ENCODE results near the gene WHRN. TPM values are rescaled to one million over a fixed set of nuclear protein-coding genes. Genes with fewer than 3 reads are reported as not detected.

Gene WHRN
- total and polyA plus RNA-seq, 5 donors, result 7.8 to 20.3 (median 13.2) TPM

DNA sequence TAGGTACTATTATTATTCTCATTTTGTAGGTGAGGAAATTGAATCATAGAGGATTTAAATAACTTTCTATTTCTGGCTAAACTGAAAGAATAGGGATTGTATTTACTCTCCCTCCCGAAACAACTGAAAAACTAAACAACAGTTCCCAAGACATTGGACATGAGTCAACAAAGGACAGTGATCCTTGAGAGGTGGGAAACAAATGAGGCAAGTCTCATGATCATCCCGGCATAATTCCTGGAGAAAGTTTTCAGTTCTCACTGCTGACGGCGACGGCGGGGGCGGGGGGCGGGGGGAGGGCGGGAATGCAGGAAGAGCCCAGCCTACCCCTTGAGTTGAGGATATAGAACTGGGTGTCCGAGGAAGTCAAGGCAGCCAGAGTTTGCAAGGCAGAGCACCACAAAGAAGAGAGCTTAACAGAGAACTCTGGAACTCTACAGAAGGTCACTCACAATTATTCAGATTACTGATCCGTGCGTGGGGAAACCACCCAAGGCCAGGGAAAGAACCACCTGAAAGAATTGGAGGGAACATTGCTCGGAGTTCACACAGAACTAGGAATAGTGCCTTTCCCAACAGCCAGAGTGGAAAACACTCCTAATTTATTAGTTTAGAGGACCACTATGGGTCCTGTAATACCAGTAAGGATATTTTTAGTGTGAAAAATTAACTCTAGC lies 27.4 kb upstream of the WHRN start:
- no peaks in the 10 kb centered on the region for H3K27me3 ChIP-seq (ENCODE audit: control insufficient read depth, insufficient read depth)
- ATAC-seq (no peak), DNase-seq (no peak)
- no peaks in the 10 kb centered on the region for H3K9me3 ChIP-seq (ENCODE audit: control insufficient read depth, low read length)
- H3K27ac ChIP-seq (ENCODE audit: low read length), result no peak overlapping the region
- no peaks in the 10 kb centered on the region for H3K4me1 ChIP-seq (ENCODE audit: control insufficient read depth, insufficient read depth, low read length)
- intact Hi-C loops (cut with DNase I), result no loop called here
- 27% methylated on average over 13 of the region's 13 CpGs for WGBS
- H3K4me3 ChIP-seq (ENCODE audit: low read length), result peak overlapping the region; percentile 29

GRCh38 chr9:114529285-114529684 lies 24.0 kb upstream of the WHRN start:
- H3K27ac ChIP-seq (ENCODE audit: low read length), result no peak overlapping the region
- no peak overlapping the region for H3K4me3 ChIP-seq (ENCODE audit: low read length)
- H3K4me1 ChIP-seq (ENCODE audit: control insufficient read depth, insufficient read depth, low read length), result no peaks in the 10 kb centered on the region
- 89% methylated on average over 6 of the region's 6 CpGs for WGBS
- no peak for DNase-seq
- no peaks in the 10 kb centered on the region for H3K27me3 ChIP-seq (ENCODE audit: control insufficient read depth, insufficient read depth)
- intact Hi-C loops (cut with DNase I), result no loop called here
- no peaks in the 10 kb centered on the region for H3K9me3 ChIP-seq (ENCODE audit: control insufficient read depth, low read length)
- ATAC-seq, result no peak

GRCh38 chr9:114526807-114527206 lies 21.5 kb upstream of the WHRN start:
- Histone ChIP-seq H3K27ac (ENCODE audit: low read length) (no peak overlapping the region), H3K4me1 (ENCODE audit: control insufficient read depth, insufficient read depth, low read length) (no peaks in the 10 kb centered on the region), H3K27me3 (ENCODE audit: control insufficient read depth, insufficient read depth) (peaks cover 3% of the 10 kb centered on the region), H3K9me3 (ENCODE audit: control insufficient read depth, low read length) (no peaks in the 10 kb centered on the region), H3K4me3 (ENCODE audit: low read length) (no peak overlapping the region)
- intact Hi-C loops (cut with DNase I), result no loop called here
- DNase-seq (no peak), ATAC-seq (no peak)
- WGBS, result 61% methylated on average over 2 of the region's 2 CpGs

DNA sequence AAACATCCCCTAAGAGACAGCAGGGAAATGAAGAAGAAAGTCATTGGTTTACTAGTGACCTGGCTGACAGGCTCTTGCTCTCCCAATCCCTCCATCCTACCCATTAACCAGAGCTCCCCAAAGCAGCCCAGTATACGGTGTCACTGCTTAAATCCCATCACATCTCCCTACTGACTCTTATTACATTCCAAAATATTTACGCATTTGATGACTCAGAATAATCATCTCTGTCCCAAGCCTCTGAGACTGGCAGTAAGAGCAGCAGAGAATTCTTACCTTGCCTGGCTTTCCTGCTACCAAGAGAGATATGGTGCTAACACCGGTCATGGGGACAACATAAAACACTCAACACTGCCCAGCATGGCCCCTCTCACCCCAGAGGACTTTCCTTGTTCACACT lies 20.2 kb upstream of the WHRN start:
- H3K27ac ChIP-seq (ENCODE audit: low read length), result no peak overlapping the region

DNA sequence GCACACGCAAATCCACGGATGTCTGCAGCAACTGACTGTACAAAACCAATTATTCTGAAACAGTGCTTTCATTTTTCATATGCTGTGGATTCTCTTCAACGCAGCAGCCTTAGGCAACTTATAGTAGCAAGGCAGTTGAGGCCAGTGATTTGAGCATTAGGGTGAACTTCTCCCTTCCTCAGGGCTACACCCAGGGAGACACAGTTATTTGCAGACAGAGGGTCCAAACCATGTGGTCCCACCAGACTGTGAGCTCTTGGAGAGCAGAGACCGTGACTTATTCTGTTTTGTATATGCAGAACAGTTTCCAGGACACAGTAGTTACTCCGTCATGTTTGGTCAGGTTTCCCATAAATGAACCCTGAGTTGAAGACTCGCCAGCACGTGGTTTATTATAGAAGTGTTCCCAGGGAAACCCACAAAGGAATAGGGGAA lies 19.0 kb upstream of the WHRN start:
- no peak overlapping the region for H3K27ac ChIP-seq (ENCODE audit: low read length)
- no peaks in the 10 kb centered on the region for H3K4me1 ChIP-seq (ENCODE audit: control insufficient read depth, insufficient read depth, low read length)
- DNase-seq, result no peak
- ATAC-seq, result no peak
- WGBS, result 69% methylated on average over 7 of the region's 7 CpGs
- H3K4me3 ChIP-seq (ENCODE audit: low read length), result no peak overlapping the region
- intact Hi-C loops (cut with DNase I), result no loop called here
- peaks cover 3% of the 10 kb centered on the region for H3K27me3 ChIP-seq (ENCODE audit: control insufficient read depth, insufficient read depth)
- H3K9me3 ChIP-seq (ENCODE audit: control insufficient read depth, low read length), result no peaks in the 10 kb centered on the region

More for the DNA sequence above, 20.2 kb upstream of the WHRN start:
- no peaks in the 10 kb centered on the region for H3K4me1 ChIP-seq (ENCODE audit: control insufficient read depth, insufficient read depth, low read length)
- ATAC-seq, result no peak
- no peak for DNase-seq
- intact Hi-C loops (cut with DNase I), result no loop called here
- no peaks in the 10 kb centered on the region for H3K9me3 ChIP-seq (ENCODE audit: control insufficient read depth, low read length)
- 77% methylated on average over 3 of the region's 3 CpGs for WGBS
- H3K4me3 ChIP-seq (ENCODE audit: low read length), result no peak overlapping the region
- H3K27me3 ChIP-seq (ENCODE audit: control insufficient read depth, insufficient read depth), result peaks cover 3% of the 10 kb centered on the region

- Histone ChIP-seq H3K4me3 (ENCODE audit: low read length) (no peak overlapping the region), H3K27me3 (ENCODE audit: control insufficient read depth, insufficient read depth) (peaks cover 3% of the 10 kb centered on the region), H3K27ac (ENCODE audit: low read length) (no peak overlapping the region), H3K4me1 (ENCODE audit: control insufficient read depth, insufficient read depth, low read length) (no peaks in the 10 kb centered on the region), H3K9me3 (ENCODE audit: control insufficient read depth, low read length) (no peaks in the 10 kb centered on the region)
- DNase-seq (no peak), ATAC-seq (no peak)
- intact Hi-C loops (cut with DNase I), result no loop called here
- 90% methylated on average over 3 of the region's 3 CpGs for WGBS
Observed at GRCh38 chr9:114522847-114523246, 17.6 kb upstream of the WHRN start.

GRCh38 chr9:114522286-114522685 lies 17.0 kb upstream of the WHRN start:
- H3K9me3 ChIP-seq (ENCODE audit: control insufficient read depth, low read length), result no peaks in the 10 kb centered on the region
- 30% methylated on average over 2 of the region's 2 CpGs for WGBS
- peaks cover 3% of the 10 kb centered on the region for H3K27me3 ChIP-seq (ENCODE audit: control insufficient read depth, insufficient read depth)
- no peak overlapping the region for H3K27ac ChIP-seq (ENCODE audit: low read length)
- no peak for DNase-seq
- no peak for ATAC-seq
- H3K4me3 ChIP-seq (ENCODE audit: low read length), result no peak overlapping the region
- intact Hi-C loops (cut with DNase I), result no loop called here
- H3K4me1 ChIP-seq (ENCODE audit: control insufficient read depth, insufficient read depth, low read length), result no peaks in the 10 kb centered on the region

GRCh38 chr9:114521846-114522245 lies 16.6 kb upstream of the WHRN start:
- no peaks in the 10 kb centered on the region for H3K4me1 ChIP-seq (ENCODE audit: control insufficient read depth, insufficient read depth, low read length)
- no peaks in the 10 kb centered on the region for H3K9me3 ChIP-seq (ENCODE audit: control insufficient read depth, low read length)
- H3K27ac ChIP-seq (ENCODE audit: low read length), result no peak overlapping the region
- intact Hi-C loops (cut with DNase I), result no loop called here
- H3K27me3 ChIP-seq (ENCODE audit: control insufficient read depth, insufficient read depth), result peaks cover 3% of the 10 kb centered on the region
- H3K4me3 ChIP-seq (ENCODE audit: low read length), result no peak overlapping the region
- DNase-seq, result no peak
- ATAC-seq, result no peak

DNA sequence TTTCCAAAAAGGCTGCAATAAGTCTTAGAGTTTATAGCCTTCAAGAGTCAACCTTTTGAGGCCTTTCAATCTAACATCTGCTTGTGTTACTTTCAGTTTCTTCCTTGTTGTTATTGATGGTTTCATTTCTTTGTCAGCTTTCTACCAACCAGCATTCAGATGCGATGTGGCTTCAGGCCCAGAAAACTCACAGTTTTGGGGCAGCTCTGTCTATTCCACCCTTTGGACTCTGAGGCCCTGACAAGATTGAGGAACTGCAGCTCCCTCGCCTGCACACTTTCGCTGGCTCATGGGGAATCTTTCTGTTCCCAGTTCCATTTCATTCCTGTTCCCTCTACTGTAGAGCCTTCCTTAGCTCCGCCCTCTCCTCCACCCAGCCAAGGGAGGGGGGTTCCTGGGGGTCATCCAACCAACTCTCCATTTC lies 13.3 kb upstream of the WHRN start:
- DNase-seq, result no peak
- intact Hi-C loops (cut with DNase I), result no loop called here
- H3K4me3 ChIP-seq (ENCODE audit: low read length), result no peak overlapping the region
- no peak for ATAC-seq
- H3K4me1 ChIP-seq (ENCODE audit: control insufficient read depth, insufficient read depth, low read length), result no peaks in the 10 kb centered on the region
- WGBS, result 76% methylated on average over 4 of the region's 4 CpGs
- no peaks in the 10 kb centered on the region for H3K9me3 ChIP-seq (ENCODE audit: control insufficient read depth, low read length)
- H3K27me3 ChIP-seq (ENCODE audit: control insufficient read depth, insufficient read depth), result no peaks in the 10 kb centered on the region
- no peak overlapping the region for H3K27ac ChIP-seq (ENCODE audit: low read length)

DNA sequence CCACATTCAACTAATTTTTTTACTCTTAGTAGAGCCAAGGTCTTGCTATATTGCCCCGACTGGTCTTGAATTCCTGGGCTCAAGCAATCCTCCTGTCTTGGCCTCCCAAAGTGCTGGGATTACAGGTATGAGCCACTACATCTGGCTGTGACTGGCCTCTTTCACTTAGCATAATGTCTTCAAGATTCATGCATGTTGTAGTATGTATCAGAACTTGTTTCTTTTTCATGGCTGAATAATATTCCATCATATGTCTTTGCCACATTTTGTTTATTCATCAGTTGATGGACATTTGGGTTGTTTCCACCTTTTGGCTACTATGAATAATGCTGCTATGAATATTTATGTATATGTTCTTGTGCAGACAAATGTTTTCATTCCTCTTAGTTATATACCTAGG lies 12.8 kb upstream of the WHRN start:
- Histone ChIP-seq H3K4me3 (ENCODE audit: low read length) (no peak overlapping the region), H3K27ac (ENCODE audit: low read length) (no peak overlapping the region), H3K27me3 (ENCODE audit: control insufficient read depth, insufficient read depth) (no peaks in the 10 kb centered on the region), H3K9me3 (ENCODE audit: control insufficient read depth, low read length) (no peaks in the 10 kb centered on the region), H3K4me1 (ENCODE audit: control insufficient read depth, insufficient read depth, low read length) (no peaks in the 10 kb centered on the region)
- DNase-seq, result no peak
- no peak for ATAC-seq
- intact Hi-C loops (cut with DNase I), result no loop called here
- WGBS, result 96% methylated on average over 1 of the region's 1 CpG

DNA sequence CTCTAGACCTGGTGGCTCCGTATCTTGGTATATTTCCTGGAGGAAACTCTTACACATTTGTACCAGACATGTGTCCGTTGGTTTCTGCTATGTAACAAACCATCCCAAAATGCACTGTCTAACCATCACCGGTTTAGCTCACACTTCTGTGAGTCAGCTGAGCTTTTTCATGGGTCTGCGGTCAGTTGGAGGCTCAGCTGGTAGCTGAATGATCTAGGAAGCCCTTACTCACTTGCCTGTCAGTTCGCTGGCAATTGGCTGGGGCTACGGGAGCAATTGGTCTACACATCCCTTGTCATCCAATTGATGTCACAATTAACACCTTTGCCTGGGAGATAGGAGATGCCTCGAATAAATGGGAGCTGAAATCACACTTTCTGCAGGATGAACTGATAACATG lies 11.6 kb upstream of the WHRN start:
- intact Hi-C loops (cut with DNase I), result no loop called here
- H3K4me1 ChIP-seq (ENCODE audit: control insufficient read depth, insufficient read depth, low read length), result no peaks in the 10 kb centered on the region
- no peak for DNase-seq
- WGBS, result 55% methylated on average over 7 of the region's 7 CpGs
- H3K27ac ChIP-seq (ENCODE audit: low read length), result no peak overlapping the region
- no peak for ATAC-seq
- H3K9me3 ChIP-seq (ENCODE audit: control insufficient read depth, low read length), result no peaks in the 10 kb centered on the region
- no peaks in the 10 kb centered on the region for H3K27me3 ChIP-seq (ENCODE audit: control insufficient read depth, insufficient read depth)
- H3K4me3 ChIP-seq (ENCODE audit: low read length), result no peak overlapping the region

- H3K27ac ChIP-seq (ENCODE audit: low read length), result no peak overlapping the region
- ATAC-seq, result no peak
- DNase-seq, result no peak
- WGBS, result 52% methylated on average over 3 of the region's 3 CpGs
- H3K9me3 ChIP-seq (ENCODE audit: control insufficient read depth, low read length), result no peaks in the 10 kb centered on the region
- intact Hi-C loops (cut with DNase I), result no loop called here
- no peak overlapping the region for H3K4me3 ChIP-seq (ENCODE audit: low read length)
- H3K4me1 ChIP-seq (ENCODE audit: control insufficient read depth, insufficient read depth, low read length), result no peaks in the 10 kb centered on the region
- no peaks in the 10 kb centered on the region for H3K27me3 ChIP-seq (ENCODE audit: control insufficient read depth, insufficient read depth)
Observed at GRCh38 chr9:114515528-114515927, 10.3 kb upstream of the WHRN start.
